HG02884 (cell line): Measurements from ENCODE around the gene GHRL.

Experiments used
- ATAC-seq: cut with Tn5 transposase; IDR thresholded peaks from one replicate; pipeline ENCODE4 v1.9.1; 2021; ENCODE audit warnings: mild to moderate bottlenecking, moderate library complexity; ENCODE audit not compliant: unreplicated experiment

GHRL gene

GRCh38 chr3:10248184-10248983 is 44.4 kb downstream of the GHRL start, which contains the start of gene TATDN2:
TATDN2 (plus strand) TSS chr3:10248459; CDS start chr3:10249201, 742 bp downstream.
- ATAC-seq, result peak; percentile 92

- no peak for ATAC-seq
These were observed 45.0 kb downstream of the GHRL start for GRCh38 chr3:10247679-10248183.

DNA sequence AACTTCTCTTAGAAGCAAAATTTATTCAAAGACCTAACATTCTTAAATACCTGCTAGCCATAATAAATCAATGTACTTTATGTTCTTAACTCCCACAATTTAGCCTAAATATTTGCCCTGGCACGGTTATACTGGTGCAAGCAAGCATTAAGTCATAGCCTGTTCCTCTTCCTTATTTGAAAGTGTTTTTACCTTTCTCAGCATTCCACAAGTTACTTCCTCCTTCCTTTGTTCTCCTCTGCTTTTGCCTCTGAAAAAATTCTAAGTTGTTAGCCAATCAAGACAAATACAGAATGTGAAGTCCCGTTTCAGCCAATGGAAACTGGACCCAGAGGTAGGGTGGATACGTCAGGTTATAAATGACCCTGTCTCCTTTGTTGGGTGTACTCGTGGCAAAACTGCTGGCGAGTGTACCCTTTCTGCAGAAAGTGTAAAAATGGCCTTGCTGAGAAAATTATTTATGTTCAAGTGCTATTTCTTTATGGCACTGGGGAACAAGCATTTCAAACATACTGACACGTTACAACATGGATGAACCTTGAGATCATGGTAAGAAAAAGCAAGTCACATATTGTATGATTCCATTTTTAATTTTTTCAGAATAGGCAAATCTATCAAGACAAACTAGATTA is 47.5 kb downstream of the GHRL start:
- ATAC-seq, result no peak

- no peak for ATAC-seq
These were observed 48.7 kb downstream of the GHRL start for GRCh38 chr3:10244009-10244408.

- no peak for ATAC-seq
These were observed 50.3 kb downstream of the GHRL start for GRCh38 chr3:10242182-10243065.

- ATAC-seq, result no peak
These were observed 51.9 kb downstream of the GHRL start for GRCh38 chr3:10240799-10241198.

DNA sequence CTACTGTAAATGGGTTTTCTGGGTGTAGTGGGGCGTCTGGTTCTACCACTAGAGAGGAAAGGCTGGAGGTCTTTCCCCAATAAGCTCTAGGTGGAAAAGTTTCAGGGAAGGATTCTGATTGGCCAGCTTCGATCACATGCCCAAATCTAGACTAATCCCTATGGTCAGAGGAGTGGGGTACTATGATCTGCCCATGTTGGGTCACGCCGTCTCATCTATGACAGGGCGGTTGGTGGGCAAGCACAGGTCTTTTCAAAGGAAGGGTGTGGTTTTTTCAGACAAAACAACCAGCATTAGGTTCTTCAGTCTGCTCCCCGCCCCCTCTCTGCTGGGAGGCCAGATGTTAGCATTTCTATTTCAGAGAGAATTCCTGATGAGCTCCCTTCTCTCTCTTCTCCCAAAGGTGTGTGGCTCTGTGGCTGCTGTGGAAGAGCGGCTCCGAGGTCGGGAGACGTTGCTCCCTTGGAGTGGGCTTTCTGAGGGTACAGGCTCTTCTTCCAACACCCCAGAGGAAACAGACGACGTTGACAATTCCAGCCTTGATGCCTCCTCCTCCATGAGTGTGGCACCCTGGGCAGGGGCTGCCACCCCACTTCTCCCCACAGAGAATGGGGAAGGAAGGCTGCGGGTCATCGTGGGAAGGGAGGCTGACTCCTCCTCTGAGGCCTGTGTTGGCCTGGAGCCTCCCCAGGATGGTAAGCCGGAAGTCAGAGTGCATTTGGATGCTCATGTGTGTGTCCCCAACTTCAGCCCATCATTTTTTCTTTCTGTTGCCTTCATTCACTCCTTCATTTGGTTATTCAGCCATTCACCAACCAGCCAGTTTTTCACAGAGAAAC is 54.2 kb downstream of the GHRL start:
- ATAC-seq, result no peak
